Panc1 (cell line): ENCODE data around the gene ATIC. TPM values are rescaled to one million over a fixed set of nuclear protein-coding genes. Genes with fewer than 3 reads are reported as not detected.

Source experiments
- ATAC-seq: fragments of 200-7000 bp; cut with Tn5 transposase; 2 replicates; pipeline ENCODE4 v1.9.1; 2020; ENCODE audit warnings: mild to moderate bottlenecking, moderate library complexity
- BruUV-seq: library from RNA; stranded (reverse); fragments of 400-500 nt; replicated peaks from 2 replicates; lab custom pipeline; 2021; lab: Mats Ljungman, UMichigan
- CTCF ChIA-PET: fragments of 300-600 bp; sonication (Branson Sonifier 250); formaldehyde crosslinking; loops from one replicate; lab custom pipeline; 2022; ENCODE audit warnings: antibody characterized with exemption; lab: Charles Lee
- POLR2A ChIA-PET: fragments of 300-600 bp; sonication (Branson Sonifier 250); formaldehyde crosslinking; loops from one replicate; lab custom pipeline; 2022; ENCODE audit warnings: antibody characterized with exemption; lab: Charles Lee
- DNase-seq: peaks from one replicate; pipeline ENCODE4 v3.0.0-alpha.2; 2010; ENCODE audit warnings: low read depth, low spot score
- H3K27ac ChIP-seq: 2 replicates; pipeline ENCODE4 v1.5.1; 2011; ENCODE audit warnings: mild to moderate bottlenecking, low read length, inconsistent platforms
- H3K27me3 ChIP-seq: fragments of 200-500 bp; sonication (Bioruptor generic); 2 replicates; pipeline ENCODE4 v1.6.0; 2014; ENCODE audit warnings: low read length, inconsistent platforms; ENCODE audit not compliant: control insufficient read depth, insufficient read depth
- H3K36me3 ChIP-seq: fragments of 200-500 bp; sonication (Bioruptor generic); 2 replicates; pipeline ENCODE4 v1.5.1; 2014; ENCODE audit warnings: inconsistent platforms, mild to moderate bottlenecking, low read length, moderate library complexity; ENCODE audit not compliant: control insufficient read depth, insufficient read depth
- H3K4me1 ChIP-seq: 2 replicates; pipeline ENCODE4 v1.5.1; 2011; ENCODE audit warnings: inconsistent platforms, mild to moderate bottlenecking, low read length, moderate library complexity; ENCODE audit not compliant: control insufficient read depth, insufficient read depth
- H3K4me3 ChIP-seq, 2 experiments: 2 replicates each; pipeline ENCODE4 v1.5.1; 2011 to 2012; ENCODE audit warnings: low read depth in 2 of 2, low read length in 2 of 2, mild to moderate bottlenecking in 2 of 2, inconsistent platforms in 1 of 2, moderate library complexity in 1 of 2
- H3K9me3 ChIP-seq: fragments of 200-500 bp; sonication (Bioruptor generic); 2 replicates; pipeline ENCODE4 v1.5.1; 2014; ENCODE audit warnings: low read depth, mild to moderate bottlenecking, inconsistent platforms, low read length, moderate library complexity; ENCODE audit not compliant: control insufficient read depth, insufficient read depth
- POLR2AphosphoS5 ChIP-seq: IDR thresholded peaks from 2 replicates; pipeline ENCODE4 v1.6.1; 2012; ENCODE audit warnings: mild to moderate bottlenecking, low read depth, low read length, moderate library complexity
- SIN3A ChIP-seq: IDR thresholded peaks from 2 replicates; pipeline ENCODE4 v1.6.1; 2012; ENCODE audit warnings: low read depth, mild to moderate bottlenecking, low read length, moderate library complexity, borderline replicate concordance; ENCODE audit not compliant: insufficient read depth
- TCF7L2 ChIP-seq: IDR thresholded peaks from 2 replicates; pipeline ENCODE4 v1.6.1; 2011; ENCODE audit warnings: mild to moderate bottlenecking, low read depth, low read length, inconsistent platforms
- in situ Hi-C: cut with HindIII; loops from 2 replicates; pipeline ENCODE4 v1.10.0; 2016; ENCODE audit warnings: low sequenced_read_pairs, low pct_unique_long_range_greater_than_20kb
- intact Hi-C: fragments of 100-400 bp; cut with micrococcal nuclease; formaldehyde crosslinking; loops from one replicate; pipeline ENCODE4 v1.10.0; 2022; ENCODE audit not compliant: unreplicated experiment
- total RNA-seq: library from RNA; stranded (reverse); gene quantifications from one replicate; pipeline ENCODE4 v1.2.1, GENCODE V29; 2021; ENCODE audit not compliant: unreplicated experiment
- TF ChIP-seq, protein P1 (sequence below), 2 experiments: IDR thresholded peaks; 2 replicates each; pipeline ENCODE4 v1.6.1; 2011 to 2012; ENCODE audit warnings: low read depth in 2 of 2, control low read depth in 1 of 2, low read length in 1 of 2, mild to moderate bottlenecking in 1 of 2, moderate library complexity in 1 of 2; ENCODE audit not compliant: insufficient read depth in 1 of 2
- TF ChIP-seq, protein P2 (sequence below): fragments of 450-650 bp; IDR thresholded peaks from 2 replicates; pipeline ENCODE4 v1.5.1; 2017; ENCODE audit warnings: mild to moderate bottlenecking

Gene ATIC
- total RNA-seq, 1 experiment from 2014 or later: 223 TPM

DNA sequence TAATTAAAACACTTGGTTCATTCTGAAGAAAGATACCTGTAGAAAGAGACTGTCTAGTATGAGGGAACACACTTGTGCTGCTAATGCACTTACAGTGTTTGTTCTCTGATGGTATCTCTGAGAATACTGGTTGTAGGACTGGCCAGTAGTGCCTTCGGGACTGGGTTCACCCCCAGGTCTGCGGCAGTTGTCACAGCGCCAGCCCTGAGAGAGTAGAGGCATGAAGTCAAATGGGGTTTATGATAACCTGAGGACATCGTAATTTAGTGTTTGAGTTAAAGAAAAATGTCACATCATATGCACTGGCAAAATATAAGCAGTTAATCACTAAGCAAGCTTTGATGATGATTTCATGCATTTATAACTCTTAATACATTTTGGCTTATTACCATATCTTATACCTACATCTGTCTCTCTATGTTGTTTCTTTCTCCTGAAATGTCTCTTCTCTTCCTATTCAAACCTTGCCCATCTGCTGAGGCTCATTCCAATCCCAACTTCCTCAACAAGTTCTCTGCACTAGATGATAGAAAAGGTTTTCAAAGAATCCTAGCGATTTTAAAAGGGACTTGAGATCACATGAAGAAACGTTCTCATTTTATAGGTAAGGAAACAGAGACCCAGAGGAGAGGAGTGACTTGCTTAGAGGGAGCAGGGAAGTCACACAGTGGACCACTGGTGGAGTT, 50.2 kb downstream of the ATIC start:
- Histone ChIP-seq H3K9me3 (no peaks in the 10 kb centered on the region), H3K27ac (no peak overlapping the region), H3K4me3 (no peak overlapping the region), H3K4me1 (no peaks in the 10 kb centered on the region), H3K36me3 (no peaks in the 10 kb centered on the region), H3K27me3 (no peaks in the 10 kb centered on the region)
- in situ Hi-C loops (no loop called here), intact Hi-C loops (no loop called here)
- no peak for TF ChIP-seq TCF7L2
- TF ChIP-seq, protein P1, sequence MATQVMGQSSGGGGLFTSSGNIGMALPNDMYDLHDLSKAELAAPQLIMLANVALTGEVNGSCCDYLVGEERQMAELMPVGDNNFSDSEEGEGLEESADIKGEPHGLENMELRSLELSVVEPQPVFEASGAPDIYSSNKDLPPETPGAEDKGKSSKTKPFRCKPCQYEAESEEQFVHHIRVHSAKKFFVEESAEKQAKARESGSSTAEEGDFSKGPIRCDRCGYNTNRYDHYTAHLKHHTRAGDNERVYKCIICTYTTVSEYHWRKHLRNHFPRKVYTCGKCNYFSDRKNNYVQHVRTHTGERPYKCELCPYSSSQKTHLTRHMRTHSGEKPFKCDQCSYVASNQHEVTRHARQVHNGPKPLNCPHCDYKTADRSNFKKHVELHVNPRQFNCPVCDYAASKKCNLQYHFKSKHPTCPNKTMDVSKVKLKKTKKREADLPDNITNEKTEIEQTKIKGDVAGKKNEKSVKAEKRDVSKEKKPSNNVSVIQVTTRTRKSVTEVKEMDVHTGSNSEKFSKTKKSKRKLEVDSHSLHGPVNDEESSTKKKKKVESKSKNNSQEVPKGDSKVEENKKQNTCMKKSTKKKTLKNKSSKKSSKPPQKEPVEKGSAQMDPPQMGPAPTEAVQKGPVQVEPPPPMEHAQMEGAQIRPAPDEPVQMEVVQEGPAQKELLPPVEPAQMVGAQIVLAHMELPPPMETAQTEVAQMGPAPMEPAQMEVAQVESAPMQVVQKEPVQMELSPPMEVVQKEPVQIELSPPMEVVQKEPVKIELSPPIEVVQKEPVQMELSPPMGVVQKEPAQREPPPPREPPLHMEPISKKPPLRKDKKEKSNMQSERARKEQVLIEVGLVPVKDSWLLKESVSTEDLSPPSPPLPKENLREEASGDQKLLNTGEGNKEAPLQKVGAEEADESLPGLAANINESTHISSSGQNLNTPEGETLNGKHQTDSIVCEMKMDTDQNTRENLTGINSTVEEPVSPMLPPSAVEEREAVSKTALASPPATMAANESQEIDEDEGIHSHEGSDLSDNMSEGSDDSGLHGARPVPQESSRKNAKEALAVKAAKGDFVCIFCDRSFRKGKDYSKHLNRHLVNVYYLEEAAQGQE (IDR thresholded peaks at IDR 0.05; ENCODE audit: insufficient read depth in 1 of 2, low read depth in 2 of 2, low read length in 1 of 2): no peak
- no peak for TF ChIP-seq SIN3A
- TF ChIP-seq POLR2AphosphoS5: no peak
- TF ChIP-seq, protein P2, sequence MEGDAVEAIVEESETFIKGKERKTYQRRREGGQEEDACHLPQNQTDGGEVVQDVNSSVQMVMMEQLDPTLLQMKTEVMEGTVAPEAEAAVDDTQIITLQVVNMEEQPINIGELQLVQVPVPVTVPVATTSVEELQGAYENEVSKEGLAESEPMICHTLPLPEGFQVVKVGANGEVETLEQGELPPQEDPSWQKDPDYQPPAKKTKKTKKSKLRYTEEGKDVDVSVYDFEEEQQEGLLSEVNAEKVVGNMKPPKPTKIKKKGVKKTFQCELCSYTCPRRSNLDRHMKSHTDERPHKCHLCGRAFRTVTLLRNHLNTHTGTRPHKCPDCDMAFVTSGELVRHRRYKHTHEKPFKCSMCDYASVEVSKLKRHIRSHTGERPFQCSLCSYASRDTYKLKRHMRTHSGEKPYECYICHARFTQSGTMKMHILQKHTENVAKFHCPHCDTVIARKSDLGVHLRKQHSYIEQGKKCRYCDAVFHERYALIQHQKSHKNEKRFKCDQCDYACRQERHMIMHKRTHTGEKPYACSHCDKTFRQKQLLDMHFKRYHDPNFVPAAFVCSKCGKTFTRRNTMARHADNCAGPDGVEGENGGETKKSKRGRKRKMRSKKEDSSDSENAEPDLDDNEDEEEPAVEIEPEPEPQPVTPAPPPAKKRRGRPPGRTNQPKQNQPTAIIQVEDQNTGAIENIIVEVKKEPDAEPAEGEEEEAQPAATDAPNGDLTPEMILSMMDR: no peak
- no peak for DNase-seq
- ChIA-PET CTCF (no interaction called here), POLR2A (no interaction called here)
- no TSS peak for BruUV-seq
- no peak for ATAC-seq

DNA sequence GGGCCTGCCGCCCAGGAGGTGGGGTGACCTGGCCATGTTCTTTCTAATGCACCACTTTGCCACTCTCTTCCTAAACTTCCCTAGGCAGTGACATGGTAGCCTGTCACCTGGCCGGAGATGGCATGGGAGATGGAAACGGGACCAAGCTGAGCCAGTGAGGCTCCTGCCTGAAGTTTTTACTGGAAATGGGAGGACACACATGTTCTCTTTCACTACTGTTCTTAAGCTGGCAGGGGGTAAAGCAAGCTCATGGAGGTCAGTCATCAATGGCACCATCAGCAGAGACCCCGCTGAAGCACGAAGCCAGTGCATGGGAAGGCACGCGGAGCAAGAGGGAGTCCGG, 50.7 kb downstream of the ATIC start:
- H3K27me3 ChIP-seq: no peaks in the 10 kb centered on the region
- no peak overlapping the region for H3K4me3 ChIP-seq
- CTCF ChIA-PET: no interaction called here
- TF ChIP-seq TCF7L2 (no peak), POLR2AphosphoS5 (no peak)
- TF ChIP-seq, protein P2: no peak
- TF ChIP-seq, protein P1 (IDR thresholded peaks at IDR 0.05; ENCODE audit: insufficient read depth in 1 of 2, low read depth in 2 of 2, low read length in 1 of 2): no peak
- no peaks in the 10 kb centered on the region for H3K9me3 ChIP-seq
- DNase-seq (no peak), ATAC-seq (no peak)
- no peaks in the 10 kb centered on the region for H3K36me3 ChIP-seq
- intact Hi-C loops: no loop called here
- no peak overlapping the region for H3K27ac ChIP-seq
- no TSS peak for BruUV-seq
- POLR2A ChIA-PET: no interaction called here
- no peaks in the 10 kb centered on the region for H3K4me1 ChIP-seq
- in situ Hi-C loops: no loop called here
